Lung (tissue), 12 donors: Measurements from ENCODE around the gene DMBT1. TPM values are rescaled to one million over a fixed set of nuclear protein-coding genes. Genes with fewer than 3 reads are reported as not detected.

ENCODE experiments used
- ATAC-seq: fragments of 200-7000 bp; cut with Tn5 transposase; one replicate; pipeline ENCODE4 v1.9.1; 2020; ENCODE audit warnings: moderate number of reproducible peaks; ENCODE audit not compliant: insufficient read depth, low FRiP score
- DNase-seq, 3 donors: peaks; one replicate each; pipeline ENCODE4 v3.0.0-alpha.2; 2013 to 2017
- H3K27ac ChIP-seq, 2 donors: one replicate each; pipeline ENCODE4 v1.5.1; 2013; ENCODE audit warnings: mild to moderate bottlenecking in 2 of 2, moderate library complexity in 2 of 2, control low read depth in 1 of 2, inconsistent platforms in 1 of 2, low read depth in 1 of 2, low read length in 1 of 2
- H3K27me3 ChIP-seq, 3 donors: one replicate each; pipeline ENCODE4 v1.5.1; 2013; ENCODE audit warnings: low read length in 2 of 3; ENCODE audit not compliant: control insufficient read depth in 3 of 3, insufficient read depth in 3 of 3
- H3K36me3 ChIP-seq, 4 donors: one replicate each; pipeline ENCODE4 v1.5.1; 2013; ENCODE audit warnings: low read length in 4 of 4, mild to moderate bottlenecking in 1 of 4, moderate library complexity in 1 of 4; ENCODE audit not compliant: control insufficient read depth in 4 of 4, insufficient read depth in 4 of 4
- H3K4me1 ChIP-seq, 5 donors: one replicate each; pipeline ENCODE4 v1.5.1; 2013; ENCODE audit warnings: low read length in 5 of 5, mild to moderate bottlenecking in 2 of 5, moderate library complexity in 1 of 5; ENCODE audit not compliant: control insufficient read depth in 5 of 5, insufficient read depth in 5 of 5
- H3K4me3 ChIP-seq: one replicate; pipeline ENCODE4 v1.5.1; 2013; ENCODE audit warnings: mild to moderate bottlenecking, control low read depth, moderate library complexity
- H3K9ac ChIP-seq, 2 donors: one replicate each; pipeline ENCODE4 v1.5.1; 2013; ENCODE audit warnings: low read length in 2 of 2, control low read depth in 1 of 2; ENCODE audit not compliant: insufficient read depth in 1 of 2
- H3K9me3 ChIP-seq, 4 donors: one replicate each; pipeline ENCODE4 v1.5.1; 2013; ENCODE audit warnings: low read length in 3 of 4, mild to moderate bottlenecking in 1 of 4, moderate library complexity in 1 of 4; ENCODE audit not compliant: control insufficient read depth in 4 of 4, insufficient read depth in 3 of 4
- CTCF ChIP-seq: IDR thresholded peaks from 2 replicates; pipeline ENCODE4 v1.5.1; 2012; ENCODE audit warnings: mild to moderate bottlenecking; ENCODE audit errors: control extremely low read depth, extremely low read depth
- WGBS, 2 donors: extraction: QIAGEN DNeasy Blood & Tissue Kit; methylation state at CpG; one replicate each; pipeline ENCODE4 v1.1.7; 2013; 5-methylcytosine and 5-hydroxymethylcytosine counted together
- polyA plus RNA-seq, 2 donors: library from polyadenylated mRNA; stranded (reverse); fragments of 200-250 nt; gene quantifications; one replicate each; pipeline ENCODE4 v1.2.1, GENCODE V29; 2013
- total RNA-seq, 2 donors: library from RNA; depleted of rRNA in 1 of 2; stranded (reverse); fragments of >200 nt in 1 of 2; gene quantifications; one replicate each; pipeline ENCODE4 v1.2.1, GENCODE V29; 2014 to 2021
- donor health status: control.
- donor health status: control.
- donor health status: Bipolar disorder and iron deficiency.
- donor health status: healthy.
- donor health status: DM: yes; HTN: yes; CAD: no.

DMBT1 gene
- total and polyA plus RNA-seq, 4 donors = 21.1 to 337 (median 111) TPM

GRCh38 chr10:122646511-122647382 is 86.2 kb downstream of the DMBT1 start:
- no peak overlapping the region for H3K27ac ChIP-seq
- no peak for TF ChIP-seq CTCF
- DNase-seq = no peak
- 57 to 71% methylated on average over 10 of the region's 10 CpGs for WGBS, 2 donors
- H3K27me3 ChIP-seq = peaks cover 0 to 3% (median 0%) of the 10 kb centered on the region in 3 donors
- H3K9me3 ChIP-seq = no peaks in the 10 kb centered on the region
- no peak overlapping the region for H3K4me3 ChIP-seq
- no peaks in the 10 kb centered on the region for H3K4me1 ChIP-seq
- peaks cover 0 to 2% (median 0%) of the 10 kb centered on the region in 4 donors for H3K36me3 ChIP-seq
- no peak overlapping the region for H3K9ac ChIP-seq
- ATAC-seq = no peak

GRCh38 chr10:122647383-122647968 is 86.9 kb downstream of the DMBT1 start:
- 73 to 80% methylated on average over 3 of the region's 3 CpGs for WGBS, 2 donors
- H3K36me3 ChIP-seq = no peaks in the 10 kb centered on the region
- peaks cover 0 to 3% (median 0%) of the 10 kb centered on the region in 3 donors for H3K27me3 ChIP-seq
- DNase-seq (no peak), ATAC-seq (no peak)
- H3K4me3 ChIP-seq = no peak overlapping the region
- no peak overlapping the region for H3K9ac ChIP-seq
- H3K4me1 ChIP-seq = no peaks in the 10 kb centered on the region
- TF ChIP-seq CTCF = no peak
- no peak overlapping the region for H3K27ac ChIP-seq
- H3K9me3 ChIP-seq = no peaks in the 10 kb centered on the region

GRCh38 chr10:122648599-122649428 is 88.3 kb downstream of the DMBT1 start:
- no peaks in the 10 kb centered on the region for H3K36me3 ChIP-seq
- no peak overlapping the region for H3K4me3 ChIP-seq
- peak; percentile 42 for TF ChIP-seq CTCF
- H3K4me1 ChIP-seq = no peaks in the 10 kb centered on the region
- no peaks in the 10 kb centered on the region for H3K9me3 ChIP-seq
- no peak overlapping the region for H3K9ac ChIP-seq
- DNase-seq = peak; percentile 22 to 40 (median 37)
- H3K27me3 ChIP-seq = peaks cover 0 to 3% (median 0%) of the 10 kb centered on the region in 3 donors
- 28 to 35% methylated on average over 9 to 10 of the region's 10 CpGs for WGBS, 2 donors
- no peak for ATAC-seq
- no peak overlapping the region for H3K27ac ChIP-seq
